Sigmoid colon (tissue), 7 donors: ENCODE results near the gene SELENOS. TPM values are rescaled to one million over a fixed set of nuclear protein-coding genes. Genes with fewer than 3 reads are reported as not detected.
A peak's percentile ranks its signal among the peaks of the same experiment; 100 is the strongest.

Source experiments
- DNase-seq: peaks from one replicate; pipeline ENCODE4 v3.0.0-alpha.2; 2019
- H3K27ac ChIP-seq, 4 donors: fragments of 200-600 bp; sonication (generic); one replicate each; pipeline ENCODE4 v1.5.1; 2016 to 2019; ENCODE audit warnings: mild to moderate bottlenecking in 1 of 4
- H3K27me3 ChIP-seq, 3 donors: fragments of 200-600 bp; sonication (generic); one replicate each; pipeline ENCODE4 v1.5.1; 2019; ENCODE audit warnings: mild to moderate bottlenecking in 1 of 3
- H3K36me3 ChIP-seq, 4 donors: fragments of 200-600 bp; sonication (generic); one replicate each; pipeline ENCODE4 v1.5.1; 2016 to 2019
- H3K4me1 ChIP-seq, 4 donors: fragments of 200-600 bp; sonication (generic); one replicate each; pipeline ENCODE4 v1.5.1; 2017 to 2019
- H3K4me3 ChIP-seq, 4 donors: fragments of 200-600 bp; sonication (generic); one replicate each; pipeline ENCODE4 v1.5.1; 2017 to 2019; ENCODE audit warnings: mild to moderate bottlenecking in 2 of 4, moderate library complexity in 1 of 4
- H3K9me3 ChIP-seq, 4 donors: fragments of 200-600 bp in 3 of 4; sonication (generic) in 3 of 4; one replicate each; pipeline versions ENCODE4 v1.5.1 to v1.6.1; 2013 to 2019
- CTCF ChIP-seq, 4 experiments: fragments of 450-650 bp in 3 of 4; fragments of 200-600 bp in 1 of 4; IDR thresholded peaks; one replicate each; pipeline ENCODE4 v1.5.1; 2016 to 2019; ENCODE audit warnings: antibody characterized with exemption in 4 of 4, mild to moderate bottlenecking in 3 of 4, moderate library complexity in 2 of 4
- EP300 ChIP-seq, 4 donors: sonication (generic); formaldehyde crosslinking; IDR thresholded peaks; one replicate each; pipeline ENCODE4 v1.6.1; 2017; ENCODE audit warnings: antibody characterized with exemption in 4 of 4
- POLR2A ChIP-seq, 2 donors: fragments of 450-650 bp; IDR thresholded peaks; one replicate each; pipeline ENCODE4 v1.6.1; 2016; ENCODE audit warnings: antibody characterized with exemption in 2 of 2, mild to moderate bottlenecking in 2 of 2, moderate library complexity in 2 of 2
- POLR2AphosphoS5 ChIP-seq, 4 donors: sonication (generic); formaldehyde crosslinking; IDR thresholded peaks; one replicate each; pipeline ENCODE4 v1.6.1; 2017; ENCODE audit warnings: antibody characterized with exemption in 4 of 4
- WGBS, 2 donors: extraction: QIAGEN DNeasy Blood & Tissue Kit; methylation state at CpG; one replicate each; pipeline ENCODE4 v1.1.7; 2013; 5-methylcytosine and 5-hydroxymethylcytosine counted together
- intact Hi-C: fragments of 100-400 bp; cut with DNase I; formaldehyde crosslinking; loops from one replicate; pipeline ENCODE4 v1.15.1; 2023
- polyA plus RNA-seq, 3 donors: library from polyadenylated mRNA; stranded (reverse); fragments of 200-250 nt; gene quantifications; one replicate each; pipeline ENCODE4 v1.2.3, GENCODE V29; 2013
- total RNA-seq, 4 donors: library from RNA; depleted of rRNA; stranded (reverse); fragments of >200 nt; gene quantifications; one replicate each; pipeline ENCODE4 v1.1.0, GENCODE V29; 2016
- donor health status: healthy with polysubstance abuse.
- donor health status: Bipolar disorder and iron deficiency.
- donor health status: healthy.

Gene SELENOS
- total and polyA plus RNA-seq, 7 donors: 39.3 to 127 (median 55.9) TPM

DNA sequence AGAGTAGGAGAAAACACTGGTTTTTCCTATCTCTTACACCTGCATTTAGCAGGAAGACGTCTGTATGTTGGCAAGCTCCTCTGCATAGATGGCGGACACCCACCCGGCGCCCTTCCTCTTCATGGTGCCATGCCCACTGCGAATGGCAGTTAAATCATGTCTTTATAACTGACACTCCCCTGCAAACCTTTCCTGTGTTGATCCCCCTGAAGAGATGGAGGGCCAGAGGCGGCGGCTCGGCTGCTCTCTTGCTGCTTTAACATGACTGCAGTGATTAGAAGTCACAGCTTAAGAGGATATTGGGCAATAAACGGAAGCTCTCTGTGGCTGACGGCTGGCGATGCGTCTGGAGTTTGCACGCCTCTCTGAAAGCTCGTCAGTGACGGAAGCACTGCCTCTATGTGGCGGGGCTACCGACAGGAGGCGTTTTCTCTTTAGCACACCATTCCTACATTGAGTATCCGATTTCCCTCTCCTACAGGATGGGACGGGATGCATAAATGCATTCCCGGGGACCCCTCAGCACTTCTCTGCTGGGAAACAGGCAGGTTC is 43.3 kb upstream of the SELENOS start:
- intact Hi-C loops: no loop called here
- Histone ChIP-seq H3K36me3 (no peaks in the 10 kb centered on the region), H3K4me3 (no peak overlapping the region), H3K27ac (no peak overlapping the region), H3K4me1 (no peaks in the 10 kb centered on the region), H3K27me3 (peaks cover 0 to 27% (median 11%) of the 10 kb centered on the region in 3 donors), H3K9me3 (no peaks in the 10 kb centered on the region)
- WGBS, 2 donors: 36 to 82% methylated on average over 21 of the region's 21 CpGs
- DNase-seq: peak; percentile 79
- no peak for TF ChIP-seq EP300 (IDR thresholded peaks at IDR 0.05)
- peak in 1 of 4 experiments; percentile 20 for TF ChIP-seq CTCF (IDR thresholded peaks at IDR 0.05)

GRCh38 chr15:101318839-101319238 is 41.6 kb upstream of the SELENOS start:
- Histone ChIP-seq H3K4me1 (no peaks in the 10 kb centered on the region), H3K36me3 (no peaks in the 10 kb centered on the region), H3K4me3 (no peak overlapping the region), H3K9me3 (no peaks in the 10 kb centered on the region), H3K27me3 (peaks cover 0 to 27% (median 11%) of the 10 kb centered on the region in 3 donors), H3K27ac (no peak overlapping the region)
- DNase-seq: no peak
- 56 to 81% methylated on average over 7 of the region's 7 CpGs for WGBS, 2 donors
- TF ChIP-seq EP300 (IDR thresholded peaks at IDR 0.05): no peak
- no peak for TF ChIP-seq POLR2A (IDR thresholded peaks at IDR 0.05)
- no peak for TF ChIP-seq CTCF (IDR thresholded peaks at IDR 0.05)
- no peak for TF ChIP-seq POLR2AphosphoS5 (IDR thresholded peaks at IDR 0.05)
- intact Hi-C loops: no loop called here

GRCh38 chr15:101318147-101318819 is 41.0 kb upstream of the SELENOS start:
- Histone ChIP-seq H3K9me3 (no peaks in the 10 kb centered on the region), H3K27me3 (peaks cover 0 to 27% (median 11%) of the 10 kb centered on the region in 3 donors), H3K4me1 (no peaks in the 10 kb centered on the region), H3K27ac (no peak overlapping the region), H3K4me3 (no peak overlapping the region), H3K36me3 (no peaks in the 10 kb centered on the region)
- intact Hi-C loops: no loop called here
- no peak for TF ChIP-seq CTCF (IDR thresholded peaks at IDR 0.05)
- no peak for TF ChIP-seq EP300 (IDR thresholded peaks at IDR 0.05)
- no peak for TF ChIP-seq POLR2AphosphoS5 (IDR thresholded peaks at IDR 0.05)
- no peak for DNase-seq
- WGBS, 2 donors: 91 to 94% methylated on average over 20 of the region's 20 CpGs

DNA sequence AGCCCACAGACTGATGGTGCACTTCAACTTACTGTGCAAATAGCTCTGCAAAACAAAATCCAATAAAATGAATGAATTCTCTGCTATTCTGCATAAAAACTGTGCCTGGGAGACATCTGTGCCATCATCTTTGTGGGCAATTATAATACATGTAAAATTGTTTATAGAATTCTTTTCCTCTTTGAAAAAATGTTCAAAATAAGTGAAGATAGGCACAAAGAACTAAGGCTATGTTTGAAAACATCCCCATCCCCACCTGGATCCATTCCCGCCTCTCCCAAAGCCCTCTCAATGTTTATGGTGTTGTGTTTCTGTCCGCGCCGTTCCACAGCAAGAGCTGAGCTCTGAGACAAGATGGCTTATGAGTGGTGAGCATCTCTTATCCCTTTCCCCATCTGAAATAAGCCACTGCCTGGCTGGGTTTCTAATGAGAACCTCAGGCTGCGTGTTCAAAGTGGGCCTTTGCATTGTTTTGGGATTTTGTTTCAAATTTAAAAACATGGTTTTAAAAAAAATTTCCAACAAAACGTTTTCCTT is 40.1 kb upstream of the SELENOS start:
- Histone ChIP-seq H3K4me3 (no peak overlapping the region), H3K36me3 (no peaks in the 10 kb centered on the region), H3K27me3 (peaks cover 0 to 27% (median 11%) of the 10 kb centered on the region in 3 donors), H3K4me1 (no peaks in the 10 kb centered on the region), H3K9me3 (no peaks in the 10 kb centered on the region), H3K27ac (no peak overlapping the region)
- 90 to 95% methylated on average over 6 of the region's 6 CpGs for WGBS, 2 donors
- intact Hi-C loops: no loop called here
- no peak for TF ChIP-seq POLR2AphosphoS5 (IDR thresholded peaks at IDR 0.05)
- TF ChIP-seq POLR2A (IDR thresholded peaks at IDR 0.05): no peak
- TF ChIP-seq CTCF (IDR thresholded peaks at IDR 0.05): no peak
- TF ChIP-seq EP300 (IDR thresholded peaks at IDR 0.05): no peak
- no peak for DNase-seq
